HepG2 (cell line): ENCODE data around the gene ZDHHC7. TPM values are rescaled to one million over a fixed set of nuclear protein-coding genes. Genes with fewer than 3 reads are reported as not detected.

ENCODE experiments used
- DMAP1 ChIP-seq: IDR thresholded peaks from 2 replicates; pipeline ENCODE4 v1.6.1; 2016
- DNMT3B ChIP-seq: conservative IDR thresholded peaks from 2 replicates; pipeline ENCODE4 v1.6.1; 2016; ENCODE audit warnings: missing biosample characterization, control low read depth
- HMG20B ChIP-seq: conservative IDR thresholded peaks from 2 replicates; pipeline ENCODE4 v1.6.1; 2016; ENCODE audit warnings: missing genetic modification reagents, missing compliant biosample characterization
- KAT2B ChIP-seq: fragments of 150-350 bp; IDR thresholded peaks from 2 replicates; pipeline ENCODE4 v1.6.1; 2014; ENCODE audit warnings: low read depth, low read length, borderline replicate concordance
- MEF2D ChIP-seq: sonication (generic); formaldehyde crosslinking; IDR thresholded peaks from 2 replicates; pipeline ENCODE4 v1.5.1; 2020; ENCODE audit warnings: mild to moderate bottlenecking, missing genetic modification reagents
- NFYB ChIP-seq: sonication (generic); formaldehyde crosslinking; IDR thresholded peaks from 2 replicates; pipeline ENCODE4 v1.4.0; 2020; ENCODE audit warnings: missing genetic modification reagents
- PTBP1 ChIP-seq: fragments of 200-400 bp; formaldehyde crosslinking; IDR thresholded peaks from 2 replicates; pipeline ENCODE4 v1.6.1; 2018; ENCODE audit warnings: low read length, low read depth; ENCODE audit not compliant: poor library complexity, severe bottlenecking
- ZNF431 ChIP-seq: sonication (generic); formaldehyde crosslinking; IDR thresholded peaks from 2 replicates; pipeline ENCODE4 v1.9.0; 2022; ENCODE audit warnings: missing genetic modification reagents, low read depth, mild to moderate bottlenecking, borderline replicate concordance
- ZNF557 ChIP-seq: sonication (generic); formaldehyde crosslinking; IDR thresholded peaks from 2 replicates; pipeline ENCODE4 v1.4.0; 2020; ENCODE audit warnings: missing genetic modification reagents
- ZNF777 ChIP-seq: sonication (generic); formaldehyde crosslinking; IDR thresholded peaks from 2 replicates; pipeline ENCODE4 v1.4.0; 2020; ENCODE audit warnings: missing genetic modification reagents
- ZSCAN9 ChIP-seq: IDR thresholded peaks from 2 replicates; pipeline ENCODE4 v1.6.1; 2016; ENCODE audit warnings: borderline replicate concordance
- polyA plus RNA-seq, 8 experiments: library from polyadenylated mRNA; depleted of rRNA in 3 of 8; stranded (reverse) in 7 of 8; unstranded in 1 of 8; fragments of >200 nt; fragmentation: Illumina TruSeq in 4 of 8; extraction: Trizol in 4 of 8; gene quantifications; 2 replicates each; pipeline versions ENCODE4 v1.2.1 to v1.2.3, GENCODE V29; 2011 to 2016; ENCODE audit warnings: low read depth in 4 of 8, missing spikeins in 1 of 8, mixed read lengths in 1 of 8; ENCODE audit not compliant: insufficient read depth in 1 of 8
- total RNA-seq, 5 experiments: library from RNA; depleted of rRNA; stranded (reverse); fragments of >200 nt; fragmentation: Illumina TruSeq; extraction: Trizol; gene quantifications; 2 replicates each; pipeline ENCODE4 v1.2.3, GENCODE V29; 2016; ENCODE audit warnings: low read depth in 1 of 5
- TF ChIP-seq, protein P1 (sequence below): sonication (generic); formaldehyde crosslinking; IDR thresholded peaks from 2 replicates; pipeline ENCODE4 v1.4.0; 2020; ENCODE audit warnings: missing genetic modification reagents, borderline replicate concordance
- TF ChIP-seq, protein P2 (sequence below): IDR thresholded peaks from 2 replicates; pipeline ENCODE4 v1.6.1; 2016; ENCODE audit warnings: mild to moderate bottlenecking
- TF ChIP-seq, protein P3 (sequence below), 2 experiments: sonication (generic) in 1 of 2; formaldehyde crosslinking in 1 of 2; IDR thresholded peaks; 2 replicates each; pipeline versions ENCODE4 v1.4.0 to v1.6.1; 2016 to 2020; ENCODE audit warnings: borderline replicate concordance in 1 of 2, low read depth in 1 of 2, mild to moderate bottlenecking in 1 of 2, missing genetic modification reagents in 1 of 2
- TF ChIP-seq, protein P4 (sequence below): sonication (generic); formaldehyde crosslinking; conservative IDR thresholded peaks from 2 replicates; pipeline ENCODE4 v1.4.0; 2020; ENCODE audit warnings: mild to moderate bottlenecking, missing genetic modification reagents, moderate library complexity

Gene ZDHHC7
- total and polyA plus RNA-seq, 2 of the 13 experiments (the other 11 are each of a cell fraction or from before 2014, with no cell fraction given): 46.8 to 67.6 TPM

DNA sequence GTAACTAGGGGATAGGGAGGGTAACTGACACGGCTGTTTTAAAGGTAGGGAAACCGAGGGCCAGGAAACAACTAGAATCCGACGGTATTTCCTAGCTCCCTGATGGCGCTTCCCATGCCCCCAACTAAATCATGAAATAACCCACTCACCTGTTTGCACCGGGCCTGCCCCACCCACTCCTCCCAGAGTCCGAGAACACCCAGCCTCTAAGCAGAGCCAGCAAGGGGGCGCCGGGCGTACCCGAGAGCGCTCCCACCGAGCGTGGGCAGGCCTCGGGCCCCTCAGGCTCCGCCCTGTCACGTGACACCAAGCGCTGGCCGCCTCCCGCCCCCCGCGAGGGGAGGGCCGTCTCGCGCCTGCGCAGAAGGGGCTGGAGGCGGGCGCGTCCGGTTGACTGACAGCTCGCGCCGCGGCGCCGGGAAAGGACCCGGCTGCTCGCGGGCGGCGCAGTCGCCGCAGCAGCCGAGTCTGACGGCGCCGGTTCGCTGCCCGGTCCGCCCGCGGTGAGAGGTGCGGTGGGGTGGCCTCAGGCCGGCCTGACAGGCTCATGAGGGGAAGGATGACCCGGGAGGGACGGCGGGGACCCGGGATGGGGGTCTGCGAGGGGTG is 16.1 kb upstream of the ZDHHC7 start, which contains the start of gene KIAA0513 (continued):
- peak; percentile 64; the same call in 1 of the 2 replicates for TF ChIP-seq ZSCAN9
- TF ChIP-seq ZNF777 (CRISPR knock-in tag): peak; percentile 88
- TF ChIP-seq, protein P1, sequence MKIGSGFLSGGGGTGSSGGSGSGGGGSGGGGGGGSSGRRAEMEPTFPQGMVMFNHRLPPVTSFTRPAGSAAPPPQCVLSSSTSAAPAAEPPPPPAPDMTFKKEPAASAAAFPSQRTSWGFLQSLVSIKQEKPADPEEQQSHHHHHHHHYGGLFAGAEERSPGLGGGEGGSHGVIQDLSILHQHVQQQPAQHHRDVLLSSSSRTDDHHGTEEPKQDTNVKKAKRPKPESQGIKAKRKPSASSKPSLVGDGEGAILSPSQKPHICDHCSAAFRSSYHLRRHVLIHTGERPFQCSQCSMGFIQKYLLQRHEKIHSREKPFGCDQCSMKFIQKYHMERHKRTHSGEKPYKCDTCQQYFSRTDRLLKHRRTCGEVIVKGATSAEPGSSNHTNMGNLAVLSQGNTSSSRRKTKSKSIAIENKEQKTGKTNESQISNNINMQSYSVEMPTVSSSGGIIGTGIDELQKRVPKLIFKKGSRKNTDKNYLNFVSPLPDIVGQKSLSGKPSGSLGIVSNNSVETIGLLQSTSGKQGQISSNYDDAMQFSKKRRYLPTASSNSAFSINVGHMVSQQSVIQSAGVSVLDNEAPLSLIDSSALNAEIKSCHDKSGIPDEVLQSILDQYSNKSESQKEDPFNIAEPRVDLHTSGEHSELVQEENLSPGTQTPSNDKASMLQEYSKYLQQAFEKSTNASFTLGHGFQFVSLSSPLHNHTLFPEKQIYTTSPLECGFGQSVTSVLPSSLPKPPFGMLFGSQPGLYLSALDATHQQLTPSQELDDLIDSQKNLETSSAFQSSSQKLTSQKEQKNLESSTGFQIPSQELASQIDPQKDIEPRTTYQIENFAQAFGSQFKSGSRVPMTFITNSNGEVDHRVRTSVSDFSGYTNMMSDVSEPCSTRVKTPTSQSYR (CRISPR knock-in tag): peak; percentile 8; the same call in 1 of the 2 replicates
- no peak for TF ChIP-seq PTBP1
- TF ChIP-seq ZNF431 (CRISPR knock-in tag): 0 out of 2 replicates have a peak, but pooled peaks have one; percentile 0
- TF ChIP-seq, protein P2, sequence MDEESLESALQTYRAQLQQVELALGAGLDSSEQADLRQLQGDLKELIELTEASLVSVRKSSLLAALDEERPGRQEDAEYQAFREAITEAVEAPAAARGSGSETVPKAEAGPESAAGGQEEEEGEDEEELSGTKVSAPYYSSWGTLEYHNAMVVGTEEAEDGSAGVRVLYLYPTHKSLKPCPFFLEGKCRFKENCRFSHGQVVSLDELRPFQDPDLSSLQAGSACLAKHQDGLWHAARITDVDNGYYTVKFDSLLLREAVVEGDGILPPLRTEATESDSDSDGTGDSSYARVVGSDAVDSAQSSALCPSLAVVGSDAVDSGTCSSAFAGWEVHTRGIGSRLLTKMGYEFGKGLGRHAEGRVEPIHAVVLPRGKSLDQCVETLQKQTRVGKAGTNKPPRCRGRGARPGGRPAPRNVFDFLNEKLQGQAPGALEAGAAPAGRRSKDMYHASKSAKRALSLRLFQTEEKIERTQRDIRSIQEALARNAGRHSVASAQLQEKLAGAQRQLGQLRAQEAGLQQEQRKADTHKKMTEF (CRISPR knock-in tag): peak; percentile 82
- TF ChIP-seq ZNF557 (CRISPR knock-in tag): no peak
- 0 out of 2 replicates have a peak, but pooled peaks have one; percentile 35 for TF ChIP-seq DMAP1 (CRISPR knock-in tag)
- no peak; the same call in 1 of the 2 replicates for TF ChIP-seq DNMT3B (CRISPR knock-in tag)
- TF ChIP-seq, protein P3, sequence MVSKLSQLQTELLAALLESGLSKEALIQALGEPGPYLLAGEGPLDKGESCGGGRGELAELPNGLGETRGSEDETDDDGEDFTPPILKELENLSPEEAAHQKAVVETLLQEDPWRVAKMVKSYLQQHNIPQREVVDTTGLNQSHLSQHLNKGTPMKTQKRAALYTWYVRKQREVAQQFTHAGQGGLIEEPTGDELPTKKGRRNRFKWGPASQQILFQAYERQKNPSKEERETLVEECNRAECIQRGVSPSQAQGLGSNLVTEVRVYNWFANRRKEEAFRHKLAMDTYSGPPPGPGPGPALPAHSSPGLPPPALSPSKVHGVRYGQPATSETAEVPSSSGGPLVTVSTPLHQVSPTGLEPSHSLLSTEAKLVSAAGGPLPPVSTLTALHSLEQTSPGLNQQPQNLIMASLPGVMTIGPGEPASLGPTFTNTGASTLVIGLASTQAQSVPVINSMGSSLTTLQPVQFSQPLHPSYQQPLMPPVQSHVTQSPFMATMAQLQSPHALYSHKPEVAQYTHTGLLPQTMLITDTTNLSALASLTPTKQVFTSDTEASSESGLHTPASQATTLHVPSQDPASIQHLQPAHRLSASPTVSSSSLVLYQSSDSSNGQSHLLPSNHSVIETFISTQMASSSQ (IDR thresholded peaks at IDR 0.05; ENCODE audit: low read depth): no peak
- TF ChIP-seq, protein P3 (CRISPR knock-in tag; IDR thresholded peaks at IDR 0.05; ENCODE audit: borderline replicate concordance): no peak; the same call in 1 of the 2 replicates
- TF ChIP-seq MEF2D: peak; percentile 67; the same call in 1 of the 2 replicates
- TF ChIP-seq, protein P4, sequence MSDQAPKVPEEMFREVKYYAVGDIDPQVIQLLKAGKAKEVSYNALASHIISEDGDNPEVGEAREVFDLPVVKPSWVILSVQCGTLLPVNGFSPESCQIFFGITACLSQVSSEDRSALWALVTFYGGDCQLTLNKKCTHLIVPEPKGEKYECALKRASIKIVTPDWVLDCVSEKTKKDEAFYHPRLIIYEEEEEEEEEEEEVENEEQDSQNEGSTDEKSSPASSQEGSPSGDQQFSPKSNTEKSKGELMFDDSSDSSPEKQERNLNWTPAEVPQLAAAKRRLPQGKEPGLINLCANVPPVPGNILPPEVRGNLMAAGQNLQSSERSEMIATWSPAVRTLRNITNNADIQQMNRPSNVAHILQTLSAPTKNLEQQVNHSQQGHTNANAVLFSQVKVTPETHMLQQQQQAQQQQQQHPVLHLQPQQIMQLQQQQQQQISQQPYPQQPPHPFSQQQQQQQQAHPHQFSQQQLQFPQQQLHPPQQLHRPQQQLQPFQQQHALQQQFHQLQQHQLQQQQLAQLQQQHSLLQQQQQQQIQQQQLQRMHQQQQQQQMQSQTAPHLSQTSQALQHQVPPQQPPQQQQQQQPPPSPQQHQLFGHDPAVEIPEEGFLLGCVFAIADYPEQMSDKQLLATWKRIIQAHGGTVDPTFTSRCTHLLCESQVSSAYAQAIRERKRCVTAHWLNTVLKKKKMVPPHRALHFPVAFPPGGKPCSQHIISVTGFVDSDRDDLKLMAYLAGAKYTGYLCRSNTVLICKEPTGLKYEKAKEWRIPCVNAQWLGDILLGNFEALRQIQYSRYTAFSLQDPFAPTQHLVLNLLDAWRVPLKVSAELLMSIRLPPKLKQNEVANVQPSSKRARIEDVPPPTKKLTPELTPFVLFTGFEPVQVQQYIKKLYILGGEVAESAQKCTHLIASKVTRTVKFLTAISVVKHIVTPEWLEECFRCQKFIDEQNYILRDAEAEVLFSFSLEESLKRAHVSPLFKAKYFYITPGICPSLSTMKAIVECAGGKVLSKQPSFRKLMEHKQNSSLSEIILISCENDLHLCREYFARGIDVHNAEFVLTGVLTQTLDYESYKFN (CRISPR knock-in tag): peak; percentile 47; the same call in 1 of the 2 replicates
- peak; percentile 5; the same call in 1 of the 2 replicates for TF ChIP-seq KAT2B
- TF ChIP-seq NFYB (CRISPR knock-in tag): peak; percentile 22; the same call in 1 of the 2 replicates
- TF ChIP-seq HMG20B: no peak
